Tibial nerve (tissue), 4 donors: Measurements from ENCODE around the gene DYRK2.

Experiments
- CTCF ChIP-seq, 5 experiments: fragments of 200-600 bp in 3 of 5; fragments of 450-650 bp in 2 of 5; sonication (generic) in 3 of 5; IDR thresholded peaks; one replicate each; pipeline ENCODE4 v1.5.1; 2016 to 2019; ENCODE audit warnings: antibody characterized with exemption in 5 of 5, mild to moderate bottlenecking in 3 of 5, moderate library complexity in 2 of 5
- EP300 ChIP-seq, 2 donors: sonication (generic); formaldehyde crosslinking; IDR thresholded peaks; one replicate each; pipeline ENCODE4 v1.6.1; 2017; ENCODE audit warnings: antibody characterized with exemption in 2 of 2, mild to moderate bottlenecking in 1 of 2
- POLR2A ChIP-seq, 2 donors: fragments of 450-650 bp; IDR thresholded peaks; one replicate each; pipeline ENCODE4 v1.6.1; 2017; ENCODE audit warnings: antibody characterized with exemption in 2 of 2, mild to moderate bottlenecking in 2 of 2, moderate library complexity in 2 of 2

GRCh38 chr12:67650388-67651131, 2.0 kb downstream of the DYRK2 start:
- TF ChIP-seq CTCF (IDR thresholded peaks at IDR 0.05) (no peak), EP300 (IDR thresholded peaks at IDR 0.05) (no peak), POLR2A (IDR thresholded peaks at IDR 0.05) (no peak)
